Measurements from ENCODE around the gene PROCR. TPM values are rescaled to one million over a fixed set of nuclear protein-coding genes. Genes with fewer than 3 reads are reported as not detected.
A peak's percentile ranks its signal among the peaks of the same experiment; 100 is the strongest.
"Not testable (repeated sequence)": the region's sequence is repeated elsewhere in the genome, so short reads cannot be mapped to it uniquely, and the experiment has no call there.

PROCR gene
- total RNA-seq, 6 experiments from 2014 or later, result 1.4 to 11.0 (median 2.6) TPM

DNA sequence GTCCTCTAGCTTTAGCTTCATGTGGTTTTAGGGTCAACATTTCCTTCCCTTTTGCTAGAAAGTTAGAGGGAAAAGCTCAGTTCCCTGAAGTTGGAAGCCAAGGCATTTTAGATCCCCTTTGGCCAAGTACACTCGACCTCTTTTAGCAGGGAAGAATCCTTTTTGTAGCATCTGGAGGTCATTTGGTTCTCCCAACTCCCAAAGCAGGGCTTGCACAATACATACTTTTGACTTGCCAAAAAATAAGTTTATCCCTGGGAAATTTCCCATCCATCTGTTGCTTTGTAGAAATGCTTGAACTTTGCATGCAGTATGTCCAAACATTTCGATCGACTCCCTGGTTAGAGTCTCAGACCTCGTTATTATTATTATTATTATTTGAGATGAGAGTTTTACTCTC is 20.1 kb upstream of the PROCR start:
- no peak for TF ChIP-seq POLR2A (IDR thresholded peaks at IDR 0.05)
- TF ChIP-seq, protein P1, sequence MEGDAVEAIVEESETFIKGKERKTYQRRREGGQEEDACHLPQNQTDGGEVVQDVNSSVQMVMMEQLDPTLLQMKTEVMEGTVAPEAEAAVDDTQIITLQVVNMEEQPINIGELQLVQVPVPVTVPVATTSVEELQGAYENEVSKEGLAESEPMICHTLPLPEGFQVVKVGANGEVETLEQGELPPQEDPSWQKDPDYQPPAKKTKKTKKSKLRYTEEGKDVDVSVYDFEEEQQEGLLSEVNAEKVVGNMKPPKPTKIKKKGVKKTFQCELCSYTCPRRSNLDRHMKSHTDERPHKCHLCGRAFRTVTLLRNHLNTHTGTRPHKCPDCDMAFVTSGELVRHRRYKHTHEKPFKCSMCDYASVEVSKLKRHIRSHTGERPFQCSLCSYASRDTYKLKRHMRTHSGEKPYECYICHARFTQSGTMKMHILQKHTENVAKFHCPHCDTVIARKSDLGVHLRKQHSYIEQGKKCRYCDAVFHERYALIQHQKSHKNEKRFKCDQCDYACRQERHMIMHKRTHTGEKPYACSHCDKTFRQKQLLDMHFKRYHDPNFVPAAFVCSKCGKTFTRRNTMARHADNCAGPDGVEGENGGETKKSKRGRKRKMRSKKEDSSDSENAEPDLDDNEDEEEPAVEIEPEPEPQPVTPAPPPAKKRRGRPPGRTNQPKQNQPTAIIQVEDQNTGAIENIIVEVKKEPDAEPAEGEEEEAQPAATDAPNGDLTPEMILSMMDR (IDR thresholded peaks at IDR 0.05), result no peak
- H3K27me3 ChIP-seq, result no peaks in the 10 kb centered on the region
- DNase-seq (no peak), ATAC-seq (peak in 1 of 4 donors; percentile 12)
- peaks cover 0 to 11% (median 0%) of the 10 kb centered on the region in 4 donors for H3K4me1 ChIP-seq
- no peak overlapping the region for H3K27ac ChIP-seq
- no peaks in the 10 kb centered on the region for H3K36me3 ChIP-seq
- 21% methylated on average over 4 of the region's 4 CpGs for WGBS (ENCODE audit: insufficient coverage, low coverage, low lambda C conversion rate, missing lambda C conversion rate)
- intact Hi-C loops (cut with DNase I), result no loop called here
- no peaks in the 10 kb centered on the region for H3K9me3 ChIP-seq
- H3K4me3 ChIP-seq, result no peak overlapping the region

GRCh38 chr20:35155936-35156335 is 15.9 kb upstream of the PROCR start:
- Histone ChIP-seq H3K9me3 (no peaks in the 10 kb centered on the region), H3K36me3 (no peaks in the 10 kb centered on the region), H3K27ac (no peak overlapping the region), H3K27me3 (no peaks in the 10 kb centered on the region), H3K4me3 (no peak overlapping the region), H3K4me1 (peaks cover 0 to 6% (median 0%) of the 10 kb centered on the region in 4 donors)
- TF ChIP-seq POLR2A (IDR thresholded peaks at IDR 0.05), result no peak
- TF ChIP-seq, protein P1 (IDR thresholded peaks at IDR 0.05), result no peak
- WGBS (ENCODE audit: insufficient coverage, low coverage, low lambda C conversion rate, missing lambda C conversion rate), result 61% methylated on average over 2 of the region's 2 CpGs
- intact Hi-C loops (cut with DNase I), result no loop called here
- no peak for ATAC-seq
- DNase-seq, result no peak

- no peaks in the 10 kb centered on the region for H3K27me3 ChIP-seq
- H3K4me1 ChIP-seq, result peaks cover 0 to 3% (median 0%) of the 10 kb centered on the region in 4 donors
- ATAC-seq, result no peak
- no peak for TF ChIP-seq POLR2A (IDR thresholded peaks at IDR 0.05)
- TF ChIP-seq, protein P1 (IDR thresholded peaks at IDR 0.05), result no peak
- no peaks in the 10 kb centered on the region for H3K9me3 ChIP-seq
- H3K4me3 ChIP-seq, result no peak overlapping the region
- DNase-seq, result no peak
- WGBS (ENCODE audit: insufficient coverage, low coverage, low lambda C conversion rate, missing lambda C conversion rate), result 67% methylated on average over 6 of the region's 6 CpGs
- no peaks in the 10 kb centered on the region for H3K36me3 ChIP-seq
- no peak overlapping the region for H3K27ac ChIP-seq
- intact Hi-C loops (cut with DNase I), result no loop called here
These were observed 14.9 kb upstream of the PROCR start for GRCh38 chr20:35156978-35157377.

GRCh38 chr20:35160341-35160740 is 11.5 kb upstream of the PROCR start:
- 93% methylated on average over 2 of the region's 5 CpGs for WGBS (ENCODE audit: insufficient coverage, low coverage, low lambda C conversion rate, missing lambda C conversion rate)
- H3K27ac ChIP-seq; H3K27me3 ChIP-seq; H3K4me3 ChIP-seq; ATAC-seq; DNase-seq; intact Hi-C loops (cut with DNase I); H3K9me3 ChIP-seq; H3K36me3 ChIP-seq; H3K4me1 ChIP-seq: not testable (repeated sequence)

DNA sequence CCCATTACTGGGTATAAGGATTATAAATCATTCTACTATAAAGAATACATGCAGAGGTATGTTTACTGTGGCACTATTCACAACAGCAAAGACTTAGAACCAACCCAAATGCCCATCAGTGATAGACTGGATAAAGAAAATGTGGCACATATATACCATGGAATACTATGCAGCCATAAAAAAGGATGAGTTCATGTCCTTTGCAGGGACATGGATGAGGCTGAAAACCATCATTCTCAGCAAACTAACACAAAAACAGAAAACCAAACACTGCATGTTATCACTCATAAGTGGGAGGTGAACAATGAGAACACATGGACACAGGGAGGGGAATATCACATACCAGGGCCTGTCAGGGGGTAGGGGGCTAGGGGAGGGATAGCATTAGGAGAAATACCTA is 7.3 kb upstream of the PROCR start:
- H3K27ac ChIP-seq; intact Hi-C loops (cut with DNase I): not testable (repeated sequence)

More for the DNA sequence above, 7.3 kb upstream of the PROCR start:
- not testable (repeated sequence) for DNase-seq, ATAC-seq, H3K4me3 ChIP-seq, H3K27me3 ChIP-seq, H3K9me3 ChIP-seq, H3K36me3 ChIP-seq
- peaks cover 0 to 13% (median 5%) of the 10 kb centered on the region in 4 donors for H3K4me1 ChIP-seq

Data from right lobe of liver (tissue), 6 donors.